ENCODE data around the gene C1orf210. TPM values are rescaled to one million over a fixed set of nuclear protein-coding genes. Genes with fewer than 3 reads are reported as not detected.

The C1orf210 gene
- total RNA-seq, 1 experiment from 2014 or later = 5.9 TPM

DNA sequence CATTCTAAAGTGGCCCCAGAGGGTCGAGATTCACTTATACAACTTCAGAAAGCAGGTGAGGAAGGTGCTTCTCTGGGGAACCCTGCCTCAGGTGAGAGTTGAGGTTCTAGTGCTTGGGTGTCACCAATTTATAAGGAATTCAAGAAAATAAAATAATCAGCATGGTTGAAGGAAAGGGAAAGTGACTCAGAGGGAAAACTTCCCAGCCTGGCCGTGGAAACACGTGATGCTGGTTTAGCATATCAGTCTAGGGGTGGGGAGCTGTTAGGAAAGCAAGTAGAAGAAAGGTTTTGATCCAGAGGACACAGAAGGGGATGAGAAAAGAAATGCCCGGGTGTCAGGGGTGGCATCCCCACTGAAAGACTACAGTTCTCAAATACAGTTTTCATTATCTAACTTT lies 53.3 kb downstream of the C1orf210 start:
- no peak overlapping the region for H3K4ac ChIP-seq (ENCODE audit: low read depth, low read length)
- no peak overlapping the region for H4K8ac ChIP-seq (replicated peaks; ENCODE audit: insufficient read length, low read depth, low read length)
- no peak overlapping the region for H2AK5ac ChIP-seq (ENCODE audit: insufficient read length, low read length)
- no CpG with 5 or more reads among the region's 4 CpGs for WGBS (ENCODE audit: extremely low coverage, insufficient read length, low lambda C conversion rate)
- Mint-ChIP-seq H3K27me3 (ENCODE audit: low read depth) (0 out of 2 replicates have a peak, but pooled peaks cover 1% of the 10 kb centered on the region), H3K36me3 (ENCODE audit: insufficient read depth in 1 of 3, low read depth in 3 of 3) (no peaks in the 10 kb centered on the region), H3K9me3 (no peaks in the 10 kb centered on the region), H3K4me1 (peaks cover 19 to 25% of the 10 kb centered on the region in 2 experiments), H3K27ac (peak overlapping the region in 1 of 3 experiments; percentile 24; a peak in 1 of 7 replicates), H3K4me3 (no peak overlapping the region)
- H4K20me1 ChIP-seq (ENCODE audit: control insufficient read depth, insufficient read depth, insufficient read length) = no peaks in the 10 kb centered on the region
- no peak overlapping the region for H2BK12ac ChIP-seq (ENCODE audit: insufficient read length, low read depth, low read length)
- H3K79me1 ChIP-seq (ENCODE audit: insufficient read depth, low read depth, low read length, poor library complexity, severe bottlenecking) = no peaks in the 10 kb centered on the region
- H3K14ac ChIP-seq (ENCODE audit: insufficient read depth, low read length) = no peak overlapping the region
- H3K4me1 ChIP-seq (ENCODE audit: insufficient read depth, low read length) = no peaks in the 10 kb centered on the region
- no peaks in the 10 kb centered on the region for H3K79me2 ChIP-seq (ENCODE audit: insufficient read depth, low read length)
- H3K56ac ChIP-seq (ENCODE audit: insufficient read length, low read depth, low read length) = no peak overlapping the region
- no peak overlapping the region for H2BK120ac ChIP-seq (ENCODE audit: low read depth, low read length, poor library complexity, severe bottlenecking)
- H3K23me2 ChIP-seq (ENCODE audit: insufficient read length, low read depth, low read length, poor library complexity, severe bottlenecking) = no peaks in the 10 kb centered on the region
- no peak overlapping the region for H3K23ac ChIP-seq (ENCODE audit: insufficient read length, low read depth, low read length)
- H2BK15ac ChIP-seq (ENCODE audit: low read depth, low read length) = no peak overlapping the region
- no peak overlapping the region for H3K18ac ChIP-seq (ENCODE audit: insufficient read length, low read depth, low read length)
- no peaks in the 10 kb centered on the region for H3K27me3 ChIP-seq (ENCODE audit: insufficient read depth, low read length)
- H3K27ac ChIP-seq (ENCODE audit: insufficient read length, low read depth, low read length) = no peak overlapping the region
- no peak overlapping the region for H2BK5ac ChIP-seq (ENCODE audit: insufficient read length, low read length)
- no peak overlapping the region for H2BK20ac ChIP-seq (ENCODE audit: low read depth, low read length, poor library complexity, severe bottlenecking)
- H2AFZ ChIP-seq (ENCODE audit: low read length) = no peak overlapping the region
- TF ChIP-seq, protein P1, sequence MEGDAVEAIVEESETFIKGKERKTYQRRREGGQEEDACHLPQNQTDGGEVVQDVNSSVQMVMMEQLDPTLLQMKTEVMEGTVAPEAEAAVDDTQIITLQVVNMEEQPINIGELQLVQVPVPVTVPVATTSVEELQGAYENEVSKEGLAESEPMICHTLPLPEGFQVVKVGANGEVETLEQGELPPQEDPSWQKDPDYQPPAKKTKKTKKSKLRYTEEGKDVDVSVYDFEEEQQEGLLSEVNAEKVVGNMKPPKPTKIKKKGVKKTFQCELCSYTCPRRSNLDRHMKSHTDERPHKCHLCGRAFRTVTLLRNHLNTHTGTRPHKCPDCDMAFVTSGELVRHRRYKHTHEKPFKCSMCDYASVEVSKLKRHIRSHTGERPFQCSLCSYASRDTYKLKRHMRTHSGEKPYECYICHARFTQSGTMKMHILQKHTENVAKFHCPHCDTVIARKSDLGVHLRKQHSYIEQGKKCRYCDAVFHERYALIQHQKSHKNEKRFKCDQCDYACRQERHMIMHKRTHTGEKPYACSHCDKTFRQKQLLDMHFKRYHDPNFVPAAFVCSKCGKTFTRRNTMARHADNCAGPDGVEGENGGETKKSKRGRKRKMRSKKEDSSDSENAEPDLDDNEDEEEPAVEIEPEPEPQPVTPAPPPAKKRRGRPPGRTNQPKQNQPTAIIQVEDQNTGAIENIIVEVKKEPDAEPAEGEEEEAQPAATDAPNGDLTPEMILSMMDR (conservative IDR thresholded peaks at IDR 0.05) = no peak
- H3K4me2 ChIP-seq (ENCODE audit: insufficient read depth, insufficient read length, low read length) = no peak overlapping the region
- H3K9ac ChIP-seq (ENCODE audit: extremely low read depth, insufficient read length, low read length) = no peak overlapping the region
- no peak for DNase-seq
- no peak overlapping the region for H4K91ac ChIP-seq (ENCODE audit: insufficient read length, low read depth, low read length)
- H3K9me3 ChIP-seq (ENCODE audit: control insufficient read depth, low read depth, low read length) = no peaks in the 10 kb centered on the region
- H4K5ac ChIP-seq (ENCODE audit: insufficient read length, low read depth, low read length) = no peak overlapping the region
- H3T11ph ChIP-seq (ENCODE audit: low read length) = no peak overlapping the region

Other genes with a start within 250 kb of the C1orf210 start
- 84.3 and 84.7 TPM in 2 replicates for gene EBNA1BP2, start 113.3 kb downstream of the C1orf210 start, total RNA-seq (2021)
- gene CFAP57, start 113.3 kb downstream of the C1orf210 start, total RNA-seq (2021) = 0.11 and 0.33 TPM in 2 replicates
- 19.1 and 19.6 TPM in 2 replicates for gene TMEM125, start 15.6 kb downstream of the C1orf210 start, total RNA-seq (2021)
- 0.64 and 1.2 TPM in 2 replicates for gene TIE1, start 15.4 kb upstream of the C1orf210 start, total RNA-seq (2021)
- 0.35 TPM in 1 of 2 replicates, not detected in the other for gene MPL, start 52.2 kb upstream of the C1orf210 start, total RNA-seq (2021)
- 246 and 251 TPM in 2 replicates for gene CDC20, start 73.4 kb upstream of the C1orf210 start, total RNA-seq (2021)
- gene ELOVL1, start 82.4 kb upstream of the C1orf210 start, total RNA-seq (2021) = 20.7 and 21.6 TPM in 2 replicates
- gene MED8, start 104.2 kb upstream of the C1orf210 start, total RNA-seq (2021) = 19.1 and 23.0 TPM in 2 replicates
- gene SZT2, start 104.3 kb upstream of the C1orf210 start, total RNA-seq (2021) = 14.8 and 16.8 TPM in 2 replicates
- 15.1 and 16.1 TPM in 2 replicates for gene HYI, start 168.3 kb upstream of the C1orf210 start, total RNA-seq (2021)
- 192 and 193 TPM in 2 replicates for gene PTPRF, start 245.3 kb upstream of the C1orf210 start, total RNA-seq (2021)

Data from H9 (cell line).